Measurements from ENCODE around the gene GJA8.
"Not testable (repeated sequence)": the region's sequence is repeated elsewhere in the genome, so short reads cannot be mapped to it uniquely, and the experiment has no call there.

GJA8 gene

GRCh38 chr1:147924813-147925212, 22.2 kb downstream of the GJA8 start:
- no peak overlapping the region for H3K4me3 ChIP-seq (ENCODE audit: low read depth, low read length)
- POLR2A ChIA-PET, result no interaction called here
- CTCF ChIA-PET, result no interaction called here
- no peak for TF ChIP-seq CTCF (IDR thresholded peaks at IDR 0.05; ENCODE audit: insufficient read depth, low read length, missing control alignments)
- no peak for DNase-seq (ENCODE audit: low read depth, low spot score)

- POLR2A ChIA-PET; CTCF ChIA-PET; H3K4me3 ChIP-seq (ENCODE audit: low read depth, low read length); DNase-seq (ENCODE audit: low read depth, low spot score): not testable (repeated sequence)
These were observed 24.6 kb downstream of the GJA8 start for GRCh38 chr1:147927215-147927614.

GRCh38 chr1:147927689-147928088, 25.1 kb downstream of the GJA8 start:
- H3K4me3 ChIP-seq (ENCODE audit: low read depth, low read length); DNase-seq (ENCODE audit: low read depth, low spot score); POLR2A ChIA-PET; CTCF ChIA-PET: not testable (repeated sequence)

GRCh38 chr1:147928236-147929132, 25.9 kb downstream of the GJA8 start, which contains the start of gene GPR89B:
Gene GPR89B, plus strand, starts transcription at chr1:147928420. Its CDS starts 117 bp downstream, at chr1:147928537.
- H3K4me3 ChIP-seq (ENCODE audit: low read depth, low read length), result peak within 1 kb of the TSS; percentile 68
- POLR2A ChIA-PET, CTCF ChIA-PET: not testable (repeated sequence)
- DNase-seq (ENCODE audit: low read depth, low spot score), result peak; percentile 5

- POLR2A ChIA-PET; DNase-seq (ENCODE audit: low read depth, low spot score); CTCF ChIA-PET; H3K4me3 ChIP-seq (ENCODE audit: low read depth, low read length): not testable (repeated sequence)
These were observed 28.5 kb downstream of the GJA8 start for GRCh38 chr1:147931137-147931536.

GRCh38 chr1:147935296-147935695, 32.7 kb downstream of the GJA8 start:
- CTCF ChIA-PET; POLR2A ChIA-PET; H3K4me3 ChIP-seq (ENCODE audit: low read depth, low read length); DNase-seq (ENCODE audit: low read depth, low spot score): not testable (repeated sequence)

DNA sequence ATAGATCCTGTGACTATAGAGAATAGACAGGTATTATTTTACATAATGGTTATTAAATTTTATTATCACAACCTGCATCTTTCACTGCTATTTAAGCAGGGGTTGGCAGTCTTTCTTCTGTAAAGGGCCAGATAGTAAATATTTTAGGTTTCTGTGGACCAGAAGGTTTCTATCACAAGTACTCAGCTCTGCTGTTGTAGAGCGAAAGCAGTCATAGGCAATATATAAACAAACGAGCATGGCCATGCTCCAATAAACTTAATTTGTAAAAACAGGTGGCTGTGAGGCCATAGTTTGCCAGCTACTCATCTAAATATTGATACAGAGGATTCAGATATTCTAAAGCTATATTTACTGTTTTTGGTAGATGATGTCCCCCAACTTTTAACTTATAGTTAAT, 37.9 kb downstream of the GJA8 start:
- H3K4me3 ChIP-seq (ENCODE audit: low read depth, low read length); DNase-seq (ENCODE audit: low read depth, low spot score); POLR2A ChIA-PET; CTCF ChIA-PET: not testable (repeated sequence)

DNA sequence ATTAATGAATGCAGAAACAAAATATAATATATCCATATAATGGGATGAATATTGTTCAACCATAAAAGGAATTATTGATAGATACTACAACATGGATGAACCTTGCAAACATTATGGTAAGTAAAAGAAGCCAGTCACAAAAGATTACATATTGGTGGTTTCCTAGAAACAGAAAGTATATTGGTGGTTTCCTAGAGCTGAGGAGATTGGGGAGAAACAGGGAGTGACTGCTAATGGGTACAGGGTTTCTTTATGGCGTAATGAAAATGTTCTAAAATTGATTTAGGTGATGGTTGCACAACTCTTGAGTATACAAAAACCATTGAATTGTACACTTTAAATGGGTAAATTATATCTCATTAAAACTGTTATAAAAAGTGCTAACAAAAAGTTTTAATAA, 40.0 kb downstream of the GJA8 start:
- POLR2A ChIA-PET; DNase-seq (ENCODE audit: low read depth, low spot score); H3K4me3 ChIP-seq (ENCODE audit: low read depth, low read length); CTCF ChIA-PET: not testable (repeated sequence)

DNA sequence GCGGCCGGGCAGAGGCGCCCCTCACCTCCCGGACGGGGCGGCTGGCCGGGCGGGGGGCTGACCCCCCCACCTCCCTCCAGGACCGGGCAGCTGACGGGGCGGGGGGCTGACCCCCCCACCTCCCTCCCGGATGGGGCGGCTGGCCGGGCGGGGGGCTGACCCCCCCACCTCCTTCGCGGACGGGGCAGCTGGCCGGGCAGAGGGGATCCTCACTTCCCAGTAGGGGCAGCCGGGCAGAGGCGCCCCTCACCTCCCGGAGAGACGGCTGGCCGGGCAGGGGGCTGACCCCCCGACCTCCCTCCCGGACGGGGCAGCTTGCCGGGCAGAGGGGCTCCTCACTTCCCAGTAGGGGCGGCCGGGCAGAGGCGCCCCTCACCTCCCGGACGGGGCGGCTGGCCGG, 46.9 kb downstream of the GJA8 start:
- DNase-seq (ENCODE audit: low read depth, low spot score), result not testable (repeated sequence)

More for the DNA sequence above, 46.9 kb downstream of the GJA8 start:
- CTCF ChIA-PET; POLR2A ChIA-PET; H3K4me3 ChIP-seq (ENCODE audit: low read depth, low read length): not testable (repeated sequence)

All from AG04449 (cell line).